ENCODE data around the gene DENND2C.
"Not testable (repeated sequence)": the region's sequence is repeated elsewhere in the genome, so short reads cannot be mapped to it uniquely, and the experiment has no call there.

DENND2C gene

GRCh38 chr1:114564141-114564540 lies 105.7 kb downstream of the DENND2C start:
- ChIA-PET POLR2A (ENCODE audit: low non-redundant PET) (no interaction called here), CTCF (no interaction called here)

DNA sequence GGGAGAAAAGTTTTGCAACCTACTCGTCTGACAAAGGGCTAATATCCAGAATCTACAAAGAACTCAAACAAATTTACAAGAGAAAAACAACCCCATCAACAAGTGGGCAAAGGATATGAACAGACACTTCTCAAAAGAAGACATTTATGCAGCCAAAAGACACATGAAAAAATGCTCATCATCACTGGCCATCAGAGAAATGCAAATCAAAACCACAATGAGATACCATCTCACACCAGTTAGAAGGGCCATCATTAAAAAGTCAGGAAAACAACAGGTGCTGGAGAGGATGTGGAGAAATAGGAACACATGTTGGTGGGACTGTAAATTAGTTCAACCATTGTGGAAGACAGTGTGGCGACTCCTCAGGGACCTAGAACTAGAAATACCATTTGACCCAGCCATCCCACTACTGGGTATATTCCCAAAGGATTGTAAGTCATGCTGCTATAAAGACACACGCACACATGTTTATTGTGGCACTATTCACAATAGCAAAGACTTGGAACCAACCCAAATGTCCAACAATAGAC lies 106.8 kb downstream of the DENND2C start:
- CTCF ChIA-PET; POLR2A ChIA-PET (ENCODE audit: low non-redundant PET); H3K27ac ChIP-seq; DNase-seq (ENCODE audit: low spot score): not testable (repeated sequence)

More at GRCh38 chr1:114564141-114564540, 105.7 kb downstream of the DENND2C start:
- no peak for DNase-seq (ENCODE audit: low spot score)
- TF ChIP-seq CTCF (conservative IDR thresholded peaks at IDR 0.05; ENCODE audit: low read depth), result no peak
- no peak overlapping the region for H3K27ac ChIP-seq

- no peak overlapping the region for H3K27ac ChIP-seq
- no peak for TF ChIP-seq CTCF (conservative IDR thresholded peaks at IDR 0.05; ENCODE audit: low read depth)
- POLR2A ChIA-PET (ENCODE audit: low non-redundant PET), result no interaction called here
- no peak for DNase-seq (ENCODE audit: low spot score)
- CTCF ChIA-PET, result interaction anchor here (0.5 to 0.6 kb wide), 2 partner anchors 61 to 423 kb away, joined by 3 read pairs; no protein-coding TSS in a partner anchor
These were observed 108.5 kb downstream of the DENND2C start for GRCh38 chr1:114561333-114561732.

GRCh38 chr1:114559356-114559755 lies 110.5 kb downstream of the DENND2C start:
- TF ChIP-seq CTCF (conservative IDR thresholded peaks at IDR 0.05; ENCODE audit: low read depth), result no peak
- ChIA-PET CTCF (interaction anchor here (0.6 to 1.9 kb wide), 7 partner anchors 113 to 526 kb away, joined by 3 to 10 read pairs (median 4); no protein-coding TSS in a partner anchor), POLR2A (ENCODE audit: low non-redundant PET) (no interaction called here)
- no peak overlapping the region for H3K27ac ChIP-seq
- DNase-seq (ENCODE audit: low spot score), result no peak

GRCh38 chr1:114558544-114558943 lies 111.3 kb downstream of the DENND2C start:
- peak; percentile 45 for TF ChIP-seq CTCF (conservative IDR thresholded peaks at IDR 0.05; ENCODE audit: low read depth)
- DNase-seq (ENCODE audit: low spot score), result peak; percentile 55
- POLR2A ChIA-PET (ENCODE audit: low non-redundant PET), result no interaction called here
- CTCF ChIA-PET, result interaction anchor here (0.7 kb wide), 2 partner anchors 119 to 466 kb away, joined by 3 to 4 read pairs; no protein-coding TSS in a partner anchor
- no peak overlapping the region for H3K27ac ChIP-seq

DNA sequence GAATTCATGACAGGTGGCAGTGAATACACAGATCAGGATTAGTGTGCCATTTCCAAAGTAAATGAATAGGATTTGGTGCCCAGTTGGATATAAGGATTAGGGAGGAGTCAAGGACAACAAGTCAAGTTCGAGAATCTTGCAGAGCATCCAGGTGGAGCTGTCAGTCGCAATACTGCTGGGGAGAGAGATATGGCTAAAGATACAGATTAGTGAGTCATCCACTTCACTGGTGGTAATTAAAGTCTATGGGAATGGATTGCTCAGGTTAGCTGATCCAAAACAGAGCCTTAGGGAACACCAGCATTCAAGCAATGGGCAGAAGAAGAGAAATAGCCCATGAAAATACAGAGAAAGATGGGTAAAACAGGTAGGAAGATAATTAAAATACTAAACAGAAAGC lies 115.3 kb downstream of the DENND2C start:
- DNase-seq (ENCODE audit: low spot score), result peak; percentile 23
- ChIA-PET CTCF (interaction anchor here (0.9 kb wide), 1 partner anchor 208 kb away, joined by 3 read pairs; no protein-coding TSS in a partner anchor), POLR2A (ENCODE audit: low non-redundant PET) (no interaction called here)
- TF ChIP-seq CTCF (conservative IDR thresholded peaks at IDR 0.05; ENCODE audit: low read depth), result no peak
- no peak overlapping the region for H3K27ac ChIP-seq

DNA sequence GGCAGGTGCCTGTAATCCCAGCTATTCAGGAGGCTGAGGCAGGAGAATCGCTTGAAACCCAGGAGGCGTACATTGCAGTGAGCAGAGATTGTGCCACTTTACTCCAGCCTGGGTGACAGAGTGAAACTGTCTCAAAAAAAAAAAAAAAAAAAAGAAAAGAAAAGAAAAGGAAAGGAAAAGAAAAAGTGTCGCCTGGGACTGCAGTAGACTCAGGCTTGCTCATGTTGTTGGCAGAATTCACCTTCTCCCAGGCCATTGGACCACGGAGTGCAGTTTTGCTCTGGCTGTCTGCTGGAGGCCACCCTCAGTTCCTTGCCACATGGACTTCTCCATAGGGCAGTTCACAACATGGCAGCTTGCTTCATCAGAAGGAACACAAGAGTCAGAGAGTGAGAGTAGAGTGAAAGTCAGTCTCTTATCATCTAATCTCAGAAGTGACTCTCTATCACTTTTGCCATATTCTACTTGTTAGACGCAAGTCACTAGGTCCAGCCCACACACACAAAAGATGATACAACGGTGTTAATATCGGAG lies 117.7 kb downstream of the DENND2C start:
- no peak for DNase-seq (ENCODE audit: low spot score)
- no peak overlapping the region for H3K27ac ChIP-seq
- ChIA-PET CTCF (no interaction called here), POLR2A (ENCODE audit: low non-redundant PET) (no interaction called here)
- TF ChIP-seq CTCF (conservative IDR thresholded peaks at IDR 0.05; ENCODE audit: low read depth), result no peak

Measured in RWPE1 (cell line).